Endodermal cell (in vitro differentiated cells): ENCODE data around the gene RNF130. TPM values are rescaled to one million over a fixed set of nuclear protein-coding genes. Genes with fewer than 3 reads are reported as not detected.
"Not testable (repeated sequence)": the region's sequence is repeated elsewhere in the genome, so short reads cannot be mapped to it uniquely, and the experiment has no call there.

Experiments used
- DNase-seq: peaks from one replicate; pipeline ENCODE4 v3.0.0-alpha.2; 2017
- H3K27ac ChIP-seq: 2 replicates; pipeline ENCODE4 v1.5.1; 2013; ENCODE audit warnings: mild to moderate bottlenecking, low read depth, low read length, moderate library complexity
- H3K27me3 ChIP-seq: 2 replicates; pipeline ENCODE4 v1.6.1; 2013; ENCODE audit warnings: mild to moderate bottlenecking, low read length, moderate library complexity; ENCODE audit not compliant: insufficient read depth, control insufficient read depth, poor library complexity, severe bottlenecking
- H3K36me3 ChIP-seq: 2 replicates; pipeline ENCODE4 v1.7.0; 2013; ENCODE audit warnings: mild to moderate bottlenecking, low read length, moderate library complexity; ENCODE audit not compliant: control insufficient read depth, insufficient read depth
- H3K4me1 ChIP-seq: one replicate; pipeline ENCODE4 v1.7.0; 2013; ENCODE audit warnings: low read length; ENCODE audit not compliant: control insufficient read depth, insufficient read depth
- H3K4me3 ChIP-seq: 2 replicates; pipeline ENCODE4 v1.5.1; 2013; ENCODE audit warnings: mild to moderate bottlenecking, low read length, moderate library complexity
- H3K9ac ChIP-seq: 2 replicates; pipeline ENCODE4 v1.6.1; 2013; ENCODE audit warnings: mild to moderate bottlenecking, low read length, moderate library complexity; ENCODE audit not compliant: poor library complexity, severe bottlenecking; ENCODE audit errors: extremely low read depth
- H3K9me3 ChIP-seq: 2 replicates; pipeline ENCODE4 v1.6.1; 2013; ENCODE audit warnings: mild to moderate bottlenecking, low read length, moderate library complexity; ENCODE audit not compliant: control insufficient read depth
- H3K27ac Mint-ChIP-seq: 2 replicates; pipeline ENCODE4 v1.8.0; 2020; ENCODE audit warnings: mixed read lengths
- H3K27me3 Mint-ChIP-seq: 2 replicates; pipeline ENCODE4 v1.8.0; 2021; ENCODE audit warnings: mild to moderate bottlenecking, mixed read lengths; ENCODE audit not compliant: insufficient read depth
- H3K36me3 Mint-ChIP-seq: 2 replicates; pipeline ENCODE4 v1.8.0; 2020; ENCODE audit warnings: low read depth, mixed read lengths
- H3K4me1 Mint-ChIP-seq: 2 replicates; pipeline ENCODE4 v1.8.0; 2020; ENCODE audit warnings: mixed read lengths
- H3K4me3 Mint-ChIP-seq: 2 replicates; pipeline ENCODE4 v1.8.0; 2020; ENCODE audit warnings: mild to moderate bottlenecking, moderate library complexity, mixed read lengths
- H3K9me3 Mint-ChIP-seq: 2 replicates; pipeline ENCODE4 v1.8.0; 2020; ENCODE audit warnings: mild to moderate bottlenecking, mixed read lengths
- WGBS, 2 experiments: methylation state at CpG; one replicate each; pipeline versions ENCODE4 v1.1.5 to v1.1.7; 2013; ENCODE audit warnings: missing lambda C conversion rate in 2 of 2, mixed read lengths in 1 of 2; ENCODE audit not compliant: insufficient coverage in 1 of 2, insufficient read length in 1 of 2; 5-methylcytosine and 5-hydroxymethylcytosine counted together
- total RNA-seq, 2 donors: library from RNA; stranded (reverse); fragmentation: NEBNext Ultra II Directional in 1 of 2; extraction: Animal tissue kit (Norgen Biotek cat#: 25700) in 1 of 2; gene quantifications; 2 replicates in 1 of 2; 3 replicates in 1 of 2; pipeline ENCODE4 v1.2.1, GENCODE V29; 2021
- TF ChIP-seq, protein P1 (sequence below): fragments of 200-600 bp; sonication (generic); conservative IDR thresholded peaks from 2 replicates; pipeline ENCODE4 v1.5.0; 2021; ENCODE audit warnings: antibody characterized with exemption, mild to moderate bottlenecking

The RNF130 gene
- total RNA-seq, 2 donors from 2014 or later: 64.7 to 74.4 TPM

DNA sequence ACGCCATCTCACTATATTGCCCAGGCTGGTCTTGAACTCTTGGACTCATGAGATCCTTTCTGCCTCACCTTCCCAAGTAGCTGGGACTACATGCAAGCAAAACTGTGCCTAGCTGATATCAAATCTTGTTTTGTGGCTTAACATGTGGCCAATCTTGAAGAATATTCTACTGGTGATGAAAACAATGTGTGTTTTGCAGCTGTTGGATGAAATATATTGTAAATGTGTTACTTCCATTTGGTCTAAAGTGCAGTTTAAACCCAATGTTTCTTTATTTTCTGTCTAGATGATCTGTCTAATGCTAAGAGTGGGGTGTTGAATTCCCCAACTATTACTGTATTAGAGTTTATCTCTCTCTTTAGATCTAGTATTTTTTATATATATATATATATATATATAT lies 73.1 kb downstream of the RNF130 start:
- peaks cover 61% of the 10 kb centered on the region for H3K36me3 Mint-ChIP-seq
- Histone ChIP-seq H3K27me3 (no peaks in the 10 kb centered on the region), H3K9me3 (peaks cover 68% of the 10 kb centered on the region), H3K9ac (no peak overlapping the region), H3K4me3 (no peak overlapping the region), H3K4me1 (no peaks in the 10 kb centered on the region), H3K36me3 (peaks cover 75% of the 10 kb centered on the region), H3K27ac (no peak overlapping the region)
- DNase-seq: no peak
- H3K4me3 Mint-ChIP-seq: no peak overlapping the region
- H3K27me3 Mint-ChIP-seq: no peaks in the 10 kb centered on the region
- TF ChIP-seq, protein P1, sequence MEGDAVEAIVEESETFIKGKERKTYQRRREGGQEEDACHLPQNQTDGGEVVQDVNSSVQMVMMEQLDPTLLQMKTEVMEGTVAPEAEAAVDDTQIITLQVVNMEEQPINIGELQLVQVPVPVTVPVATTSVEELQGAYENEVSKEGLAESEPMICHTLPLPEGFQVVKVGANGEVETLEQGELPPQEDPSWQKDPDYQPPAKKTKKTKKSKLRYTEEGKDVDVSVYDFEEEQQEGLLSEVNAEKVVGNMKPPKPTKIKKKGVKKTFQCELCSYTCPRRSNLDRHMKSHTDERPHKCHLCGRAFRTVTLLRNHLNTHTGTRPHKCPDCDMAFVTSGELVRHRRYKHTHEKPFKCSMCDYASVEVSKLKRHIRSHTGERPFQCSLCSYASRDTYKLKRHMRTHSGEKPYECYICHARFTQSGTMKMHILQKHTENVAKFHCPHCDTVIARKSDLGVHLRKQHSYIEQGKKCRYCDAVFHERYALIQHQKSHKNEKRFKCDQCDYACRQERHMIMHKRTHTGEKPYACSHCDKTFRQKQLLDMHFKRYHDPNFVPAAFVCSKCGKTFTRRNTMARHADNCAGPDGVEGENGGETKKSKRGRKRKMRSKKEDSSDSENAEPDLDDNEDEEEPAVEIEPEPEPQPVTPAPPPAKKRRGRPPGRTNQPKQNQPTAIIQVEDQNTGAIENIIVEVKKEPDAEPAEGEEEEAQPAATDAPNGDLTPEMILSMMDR: no peak
- H3K4me1 Mint-ChIP-seq: no peaks in the 10 kb centered on the region
- peaks cover 46% of the 10 kb centered on the region for H3K9me3 Mint-ChIP-seq
- 94% methylated on average over 1 of the region's 1 CpG; no CpG with 5 or more reads in 1 of the 2 experiments for WGBS, 2 experiments
- H3K27ac Mint-ChIP-seq: no peak overlapping the region

DNA sequence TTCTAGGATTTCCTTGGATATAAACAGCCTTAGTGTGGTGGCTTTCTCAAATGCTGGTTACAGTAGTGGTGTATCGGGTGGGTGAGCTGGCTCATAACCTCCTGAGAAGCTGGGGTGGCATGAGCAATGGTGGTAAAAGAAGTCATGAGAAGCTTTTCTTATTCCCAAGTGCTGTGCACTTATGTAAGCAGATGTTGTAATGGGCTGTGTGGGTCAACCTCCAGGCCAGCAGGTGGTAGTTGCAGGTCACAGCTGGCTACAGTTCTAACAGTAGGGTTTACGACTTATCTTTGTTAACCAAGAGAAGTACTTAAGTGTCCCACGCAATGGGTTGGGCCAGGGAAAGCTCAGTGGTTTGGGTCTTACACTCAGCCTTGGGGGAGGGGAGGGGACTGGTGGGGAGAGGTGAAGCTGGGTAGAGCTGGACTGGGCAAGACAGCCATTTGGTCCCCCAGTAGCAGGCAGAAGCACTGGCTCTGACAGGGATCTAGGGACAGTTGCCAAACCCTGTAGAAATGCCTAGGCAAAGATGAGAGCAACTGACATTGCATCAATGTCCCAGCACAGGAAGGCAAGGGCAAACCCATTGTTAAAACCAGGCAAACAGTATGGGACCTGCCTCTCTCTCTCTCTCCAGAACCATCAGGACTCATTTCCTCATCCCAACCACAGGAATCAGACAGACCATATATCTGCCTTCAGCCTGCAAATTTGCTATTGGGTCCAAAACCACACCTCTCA lies 76.8 kb downstream of the RNF130 start:
- H3K4me1 ChIP-seq: no peaks in the 10 kb centered on the region
- WGBS, 2 experiments: 96 to 100% methylated on average over 2 to 3 of the region's 3 CpGs
- H3K9ac ChIP-seq: no peak overlapping the region
- peaks cover 51% of the 10 kb centered on the region for H3K36me3 ChIP-seq
- H3K4me3 ChIP-seq: peak overlapping the region; percentile 50
- H3K27me3 ChIP-seq: no peaks in the 10 kb centered on the region
- no peak overlapping the region for H3K4me3 Mint-ChIP-seq
- H3K9me3 ChIP-seq: peaks cover 56% of the 10 kb centered on the region
- H3K9me3 Mint-ChIP-seq: peaks cover 70% of the 10 kb centered on the region
- no peak overlapping the region for H3K27ac Mint-ChIP-seq
- H3K36me3 Mint-ChIP-seq: peaks cover 64% of the 10 kb centered on the region
- H3K27ac ChIP-seq: no peak overlapping the region
- no peaks in the 10 kb centered on the region for H3K4me1 Mint-ChIP-seq
- no peak for DNase-seq
- TF ChIP-seq, protein P1: no peak
- H3K27me3 Mint-ChIP-seq: no peaks in the 10 kb centered on the region

DNA sequence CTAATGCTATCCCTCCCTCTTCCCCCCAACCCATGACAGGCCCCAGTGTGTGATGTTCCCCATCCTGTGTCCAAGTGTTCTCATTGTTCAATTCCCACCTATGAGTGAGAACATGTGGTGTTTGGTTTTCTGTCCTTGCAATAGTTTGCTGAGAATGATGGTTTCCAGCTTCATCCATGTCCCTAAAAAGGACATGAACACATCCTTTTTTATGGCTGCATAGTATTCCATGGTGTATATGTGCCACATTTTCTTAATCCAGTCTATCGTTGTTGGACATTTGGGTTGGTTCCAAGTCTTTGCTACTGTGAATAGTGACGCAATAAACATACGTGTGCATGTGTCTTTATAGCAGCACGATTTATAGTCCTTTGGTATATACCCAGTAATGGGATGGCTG lies 78.7 kb downstream of the RNF130 start:
- H3K9me3 ChIP-seq: peaks cover 42% of the 10 kb centered on the region
- H3K27ac ChIP-seq, H3K27ac Mint-ChIP-seq, H3K4me1 ChIP-seq, H3K4me1 Mint-ChIP-seq, DNase-seq, H3K9ac ChIP-seq, H3K4me3 ChIP-seq, H3K27me3 ChIP-seq, H3K27me3 Mint-ChIP-seq, H3K4me3 Mint-ChIP-seq: not testable (repeated sequence)
- H3K36me3 ChIP-seq: peaks cover 50% of the 10 kb centered on the region
- 91% methylated on average over 4 of the region's 4 CpGs; no CpG with 5 or more reads in 1 of the 2 experiments for WGBS, 2 experiments
- Mint-ChIP-seq H3K9me3 (peaks cover 63% of the 10 kb centered on the region), H3K36me3 (peaks cover 70% of the 10 kb centered on the region)
